ENCODE measurements around the gene PKP4.

The PKP4 gene

DNA sequence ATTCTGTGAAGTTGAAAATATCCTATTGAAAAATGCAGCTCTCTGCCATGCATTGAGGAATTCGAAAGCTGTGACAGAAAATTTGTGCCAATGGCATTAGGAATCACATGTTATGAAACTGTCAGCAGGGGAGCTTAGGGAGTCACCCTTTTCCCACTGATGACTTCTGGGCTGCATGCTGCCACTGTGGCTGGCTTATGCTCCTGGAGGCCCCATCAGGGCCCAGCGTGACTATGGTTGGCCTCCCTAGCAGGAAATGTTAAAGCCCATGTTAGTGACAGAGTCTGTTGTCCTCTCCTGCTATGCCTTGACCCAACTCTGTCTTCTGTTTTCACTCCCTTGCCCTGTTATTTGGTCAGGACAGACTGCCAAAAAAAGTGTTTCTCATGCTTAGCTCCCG lies 198.9 kb downstream of the PKP4 start:
- no peak for DNase-seq

DNA sequence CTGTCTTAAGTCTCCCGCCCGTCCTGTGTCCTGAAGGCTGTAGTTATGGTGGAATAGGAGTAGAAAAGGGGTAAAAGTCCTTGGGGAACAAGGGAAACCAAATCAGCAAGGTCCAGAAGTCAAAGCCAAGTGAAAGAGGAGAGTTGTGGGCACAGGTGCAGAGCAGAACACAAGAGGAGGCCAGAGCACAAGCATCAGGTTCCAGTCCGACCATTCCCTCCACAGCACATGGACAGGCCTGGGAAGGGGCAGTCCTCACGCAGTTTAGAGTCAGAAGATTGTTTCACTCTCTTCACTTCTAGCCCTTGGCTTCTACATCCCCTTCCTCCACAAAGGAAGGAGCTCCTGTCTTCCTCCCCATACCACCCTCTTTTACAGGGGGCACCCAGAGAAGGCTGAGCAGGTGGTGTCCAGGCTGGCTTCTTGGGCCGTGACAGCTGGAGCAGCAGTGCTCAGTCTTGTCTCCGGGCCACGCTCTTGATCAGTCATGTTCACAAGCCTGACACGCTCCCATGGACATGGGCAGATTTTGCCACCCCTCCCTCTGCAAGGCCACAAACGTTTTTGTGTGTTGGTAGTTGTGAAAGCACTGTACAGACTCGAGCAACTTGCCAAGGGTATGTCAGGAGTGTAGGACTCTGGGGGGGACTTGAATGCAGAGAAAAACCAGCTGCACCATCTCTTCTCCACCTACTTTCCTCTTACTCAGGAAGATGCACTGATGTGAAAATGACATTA lies 199.9 kb downstream of the PKP4 start:
- DNase-seq, result no peak

DNA sequence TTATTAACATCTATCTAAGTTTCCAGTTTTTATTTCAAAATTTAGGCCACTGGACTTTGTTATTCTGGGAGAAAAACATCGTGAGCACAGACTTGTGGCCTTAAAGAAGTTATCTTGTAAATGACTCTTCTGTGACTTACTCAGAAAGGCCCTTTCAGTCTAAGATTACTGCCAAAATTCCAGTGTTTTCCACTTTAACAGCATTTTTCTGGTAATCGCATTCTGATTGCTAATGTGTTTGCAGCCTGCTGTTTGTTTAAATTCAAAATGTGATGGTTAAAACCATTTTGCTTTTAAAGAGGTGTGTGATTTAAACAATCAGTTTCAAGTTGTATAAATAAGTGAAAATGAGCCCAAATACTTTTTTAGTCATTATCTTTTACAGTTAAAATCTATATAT lies 201.6 kb downstream of the PKP4 start:
- DNase-seq, result no peak

DNA sequence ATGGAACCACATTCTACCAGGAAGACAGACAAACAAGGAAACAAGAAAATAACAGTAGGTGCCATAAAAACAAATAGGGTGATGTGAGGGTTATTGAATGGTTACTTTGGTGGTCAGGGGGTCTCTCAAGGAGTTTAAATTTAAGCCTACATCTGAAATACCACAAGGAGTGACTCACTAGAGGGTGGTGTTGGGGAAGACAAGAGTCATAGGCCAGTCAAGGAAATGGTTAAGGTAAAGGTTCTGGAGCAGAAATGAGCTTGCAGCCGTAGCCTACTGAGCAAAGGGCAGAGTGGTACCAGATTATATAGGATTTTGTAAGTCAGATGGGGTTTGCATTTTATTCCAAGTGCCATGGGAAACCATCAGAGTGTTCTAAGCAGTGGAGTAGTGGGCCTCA lies 202.7 kb downstream of the PKP4 start:
- no peak for DNase-seq

DNA sequence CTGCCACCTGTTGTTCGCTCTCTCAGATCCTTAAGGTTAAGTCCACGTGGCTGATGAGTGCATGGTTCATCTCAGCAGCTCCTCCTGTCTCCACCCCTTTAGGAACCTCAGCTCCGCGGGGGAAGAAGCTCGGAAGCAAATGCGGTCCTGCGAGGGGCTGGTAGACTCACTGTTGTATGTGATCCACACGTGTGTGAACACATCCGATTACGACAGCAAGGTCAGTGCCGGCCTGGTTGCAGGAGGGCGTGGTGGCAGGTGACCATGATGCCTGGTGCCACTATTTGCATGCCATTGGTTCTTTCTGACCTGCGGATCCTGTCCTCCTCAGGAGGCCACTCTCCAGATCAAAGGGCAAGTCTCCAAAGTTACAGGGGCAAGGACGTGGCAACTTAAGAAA lies 204.5 kb downstream of the PKP4 start:
- DNase-seq, result no peak

DNA sequence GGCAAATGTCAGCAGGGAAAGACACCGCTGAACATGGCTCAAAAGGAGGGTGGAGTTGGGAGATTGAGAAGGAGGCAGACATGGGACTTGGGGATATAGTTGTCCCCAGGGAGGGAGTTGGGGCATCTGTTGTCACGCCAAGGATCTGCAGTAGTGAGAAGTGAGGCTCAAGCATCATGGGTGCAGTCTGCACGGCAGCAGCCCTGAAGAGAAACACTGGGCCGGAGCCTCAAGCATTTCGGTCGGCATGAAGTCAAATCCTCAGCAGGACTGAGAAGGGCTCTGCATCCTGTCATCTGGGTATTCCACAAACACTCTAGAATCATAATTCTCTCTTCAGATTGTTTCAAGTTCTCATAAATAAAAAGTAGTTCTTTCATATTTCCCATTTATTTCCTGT lies 205.7 kb downstream of the PKP4 start:
- no peak for DNase-seq

DNA sequence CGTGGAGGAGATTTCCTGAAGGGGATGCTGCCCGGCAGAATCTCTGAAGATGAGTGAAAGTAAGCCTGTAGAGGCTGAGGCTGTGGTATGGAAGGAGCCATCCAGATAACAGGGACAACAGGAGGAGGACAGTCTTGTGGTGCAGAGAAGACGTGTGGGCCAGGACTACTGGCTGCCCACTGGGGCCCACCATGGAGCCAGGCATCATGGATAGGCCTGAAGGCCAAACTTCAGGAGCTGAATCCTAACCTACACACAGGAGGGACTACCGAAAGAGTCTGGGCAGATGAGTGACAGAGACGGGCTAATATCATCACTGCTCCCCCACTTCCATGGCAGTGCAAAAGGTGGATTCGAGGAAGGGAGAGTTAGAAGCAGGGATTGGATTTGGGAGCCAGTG lies 207.0 kb downstream of the PKP4 start:
- no peak for DNase-seq

DNA sequence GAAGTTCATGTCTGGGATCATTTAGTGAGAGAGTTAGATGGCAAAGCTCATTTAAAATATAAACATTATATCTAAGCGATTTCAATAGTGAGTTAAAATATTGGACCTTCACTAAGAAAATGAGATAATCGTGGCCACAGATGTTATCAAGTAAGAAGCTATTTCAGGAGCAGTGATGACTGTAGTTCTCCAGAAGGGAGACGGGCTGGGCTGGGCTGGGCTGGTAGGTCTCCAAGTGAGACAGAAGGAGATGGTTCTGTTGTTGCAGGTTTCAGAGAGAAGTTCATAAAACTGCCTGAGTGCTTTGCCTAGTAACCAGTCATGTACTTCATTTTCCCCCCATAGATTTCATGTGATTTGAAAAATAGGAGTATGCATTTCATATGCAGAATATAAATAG lies 208.2 kb downstream of the PKP4 start:
- no peak for DNase-seq

DNA sequence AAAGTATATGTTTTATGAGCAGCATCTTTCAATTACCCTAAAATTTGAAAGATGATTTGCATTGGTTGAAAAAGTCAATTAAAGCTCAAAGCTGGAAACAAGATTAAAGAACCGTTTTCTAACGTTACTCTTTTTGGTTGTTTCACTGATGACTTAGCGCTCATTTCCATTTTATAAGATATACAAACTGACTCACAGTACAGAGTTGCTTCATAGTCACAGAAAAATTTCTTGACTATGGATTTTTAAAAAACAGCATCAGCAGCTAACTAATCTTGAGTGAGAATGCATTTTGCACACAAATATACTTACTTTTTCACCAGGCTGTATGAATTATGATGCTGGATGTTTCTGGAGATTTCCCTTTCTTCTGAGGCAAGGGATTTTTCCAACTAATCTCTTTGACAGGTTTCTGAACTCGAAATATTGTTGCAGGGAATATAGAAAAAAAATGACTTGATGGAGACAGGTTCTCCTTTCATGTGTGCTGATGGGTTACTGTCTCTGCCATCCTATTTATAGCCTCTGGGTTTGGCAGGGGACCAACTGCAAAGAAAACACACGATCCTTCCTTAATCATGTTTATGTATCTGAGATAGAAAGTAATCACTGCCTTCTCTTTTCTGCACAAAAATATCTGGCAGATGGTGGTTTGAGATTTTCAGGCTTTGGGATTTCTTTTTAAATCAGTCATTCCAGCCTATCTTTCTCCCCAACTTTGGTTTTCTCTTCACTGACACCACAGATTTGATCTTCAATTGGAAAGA lies 209.0 kb downstream of the PKP4 start:
- DNase-seq, result no peak

DNA sequence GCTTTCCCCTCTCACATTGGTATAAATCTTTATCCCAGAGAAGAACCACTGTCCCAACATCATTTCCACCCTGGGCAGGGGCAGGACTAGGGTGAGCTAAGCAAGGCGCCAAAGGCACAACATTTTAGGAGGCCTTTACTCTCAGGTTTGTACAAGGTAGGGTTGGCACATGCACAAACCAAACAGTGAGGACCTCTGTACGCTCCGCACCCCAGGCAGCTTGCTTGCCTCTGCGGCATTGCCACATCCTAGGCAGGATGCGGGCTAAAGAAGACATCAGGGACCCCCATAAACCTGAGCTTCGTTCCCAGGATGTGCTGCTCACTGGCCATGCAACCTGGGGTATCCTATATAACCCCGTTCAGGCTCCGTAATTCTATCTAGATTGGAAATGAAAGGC lies 210.2 kb downstream of the PKP4 start:
- DNase-seq, result no peak

DNA sequence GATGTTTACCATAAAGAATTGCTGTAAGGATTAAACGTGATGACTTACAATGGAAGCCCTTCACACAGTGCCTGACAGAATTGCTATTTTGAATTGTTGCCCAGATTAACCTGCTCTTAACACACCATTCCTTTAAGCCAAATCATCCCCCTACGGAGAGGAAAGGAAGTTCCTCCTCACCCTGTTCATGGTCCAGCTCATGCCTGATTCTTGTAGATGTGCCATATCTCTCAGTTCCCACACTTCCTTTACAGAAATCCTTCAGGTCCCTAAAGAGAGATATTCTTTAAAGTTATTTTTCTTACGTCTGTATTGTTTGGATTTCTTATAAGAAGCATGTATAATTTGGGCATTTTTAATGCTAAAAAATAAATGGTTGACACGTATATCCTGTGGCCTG lies 210.8 kb downstream of the PKP4 start:
- DNase-seq, result no peak

DNA sequence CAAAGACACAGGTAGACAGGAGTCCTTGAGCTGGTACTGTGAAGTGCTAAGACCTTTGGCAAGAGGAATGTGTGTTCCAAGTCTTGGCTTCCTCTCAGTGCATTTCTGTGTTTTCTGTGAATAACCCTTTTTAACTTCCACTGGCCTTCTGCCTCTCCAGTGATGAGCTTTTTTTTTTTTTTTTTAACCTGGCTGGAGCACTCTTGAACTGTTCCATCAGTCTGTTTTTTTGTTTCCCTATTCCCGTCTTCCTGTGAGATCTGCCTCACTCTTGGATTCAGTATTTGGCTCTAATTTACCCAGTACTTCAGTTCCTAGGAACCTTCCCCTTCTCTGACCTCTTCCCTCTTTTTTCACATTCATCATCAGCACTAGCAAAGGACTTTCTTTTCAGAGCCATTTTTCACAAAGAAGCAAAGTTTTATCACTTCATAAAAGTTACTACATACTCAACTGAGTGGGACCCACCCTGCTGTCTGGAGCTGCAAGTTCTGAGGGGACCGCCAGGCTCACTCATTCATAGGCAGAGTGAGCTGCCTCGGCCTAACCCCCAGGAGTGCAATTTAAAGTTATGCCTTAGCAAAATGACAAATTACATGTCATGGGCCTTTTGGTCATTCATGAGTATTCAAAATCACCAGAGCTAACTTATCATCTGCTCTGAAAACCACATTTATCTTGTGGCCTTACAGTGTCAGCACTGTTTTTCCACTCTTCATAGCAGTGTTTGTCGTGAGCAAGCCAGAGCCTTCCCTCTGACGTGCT lies 211.4 kb downstream of the PKP4 start:
- no peak for DNase-seq

DNA sequence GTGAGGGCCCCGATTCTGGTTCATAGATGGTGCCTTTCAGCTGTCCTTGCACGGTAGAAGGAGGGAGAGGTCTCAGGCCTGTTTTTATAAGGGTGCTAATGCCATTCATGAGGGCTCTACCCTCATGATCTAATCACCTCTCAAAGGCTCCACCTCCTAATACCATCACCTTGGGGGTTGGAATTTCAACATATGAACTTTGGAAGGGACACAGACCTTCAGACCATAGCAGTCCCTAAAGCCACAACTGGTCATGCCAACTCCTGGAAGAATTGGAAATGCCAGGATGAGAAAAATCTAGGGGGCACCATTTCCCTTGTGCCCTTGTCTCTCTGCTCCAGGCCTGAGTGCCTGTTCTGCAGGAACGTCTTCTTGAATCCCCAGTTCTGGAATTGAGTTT lies 213.5 kb downstream of the PKP4 start:
- no peak for DNase-seq

DNA sequence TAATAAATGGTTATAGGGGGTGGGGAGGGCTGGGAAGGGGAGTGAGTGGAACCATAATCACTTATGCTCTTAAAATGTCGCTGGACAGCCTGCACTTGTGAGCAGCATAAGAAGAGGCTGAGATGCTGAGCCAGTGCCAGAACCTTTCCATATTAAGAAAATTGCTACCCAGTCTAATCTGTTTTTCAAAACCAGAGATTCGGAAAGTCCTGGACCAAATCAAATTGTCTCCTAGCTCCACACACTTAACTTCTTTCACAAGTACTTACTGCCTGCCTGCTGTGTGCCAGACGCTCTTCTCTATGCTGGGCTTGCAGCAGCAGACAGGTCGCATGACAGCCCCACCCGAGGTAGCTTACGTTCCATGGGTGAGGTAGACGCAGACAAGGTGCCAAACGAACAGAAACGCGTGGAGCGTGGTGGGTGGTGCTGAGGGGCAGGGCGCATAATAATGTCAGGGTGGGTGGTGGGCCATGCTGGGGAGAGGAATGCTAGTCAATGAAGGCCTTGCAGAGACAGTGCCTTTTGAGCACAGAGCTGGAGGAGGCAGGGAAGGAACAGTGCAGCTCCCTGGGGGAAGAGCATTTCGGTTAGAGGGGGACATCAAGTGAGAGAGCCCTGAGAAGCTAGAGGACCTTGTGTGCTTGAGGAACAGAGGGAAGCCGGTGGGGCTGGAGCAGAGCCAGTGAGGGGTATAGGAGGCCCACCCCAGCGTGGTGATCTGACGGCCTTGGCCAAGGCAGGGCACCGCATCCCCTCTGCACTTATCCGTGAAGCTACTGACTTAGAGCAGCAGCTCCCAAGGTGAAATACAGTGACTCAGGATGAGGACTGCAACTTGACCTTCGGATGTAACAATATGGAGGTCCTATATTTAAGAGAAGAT lies 214.9 kb downstream of the PKP4 start:
- no peak for DNase-seq

DNA sequence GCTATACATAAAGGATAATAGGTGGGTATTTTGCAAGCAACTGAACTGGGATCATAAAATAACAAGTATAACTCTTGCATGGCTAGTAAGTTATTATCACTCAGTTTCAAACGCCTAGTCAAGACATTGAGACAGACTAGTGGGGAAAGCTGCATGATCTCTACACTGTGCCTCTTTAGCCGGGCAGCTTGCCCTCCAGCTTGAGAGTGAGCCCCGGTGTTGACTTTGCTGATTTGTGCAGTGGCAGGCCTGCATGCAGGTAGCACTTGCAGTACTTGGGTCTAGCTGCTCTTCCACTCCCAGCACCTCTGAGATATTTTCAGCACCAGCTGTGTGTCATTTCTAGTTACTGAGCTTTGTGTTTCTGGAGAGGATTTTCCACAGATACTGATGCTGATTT lies 219.5 kb downstream of the PKP4 start:
- no peak for DNase-seq

DNA sequence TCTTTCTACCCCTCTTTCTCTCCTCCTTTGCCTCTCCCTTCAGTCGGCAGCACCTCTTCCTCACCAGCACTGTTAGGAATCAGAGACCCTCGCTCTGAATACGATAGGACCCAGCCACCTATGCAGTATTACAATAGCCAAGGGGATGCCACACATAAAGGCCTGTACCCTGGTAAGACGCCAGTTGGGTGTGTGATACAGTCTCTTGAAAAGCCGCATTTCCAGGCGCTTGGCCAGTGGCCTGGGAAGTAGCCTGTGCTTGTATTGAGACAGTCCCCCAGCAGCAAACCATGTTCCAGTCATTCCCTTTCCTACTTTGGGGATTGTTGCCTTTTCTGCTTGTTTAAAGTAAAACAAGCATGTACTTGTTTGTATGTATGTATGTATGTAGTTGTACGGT lies 219.9 kb downstream of the PKP4 start:
- DNase-seq, result no peak

DNA sequence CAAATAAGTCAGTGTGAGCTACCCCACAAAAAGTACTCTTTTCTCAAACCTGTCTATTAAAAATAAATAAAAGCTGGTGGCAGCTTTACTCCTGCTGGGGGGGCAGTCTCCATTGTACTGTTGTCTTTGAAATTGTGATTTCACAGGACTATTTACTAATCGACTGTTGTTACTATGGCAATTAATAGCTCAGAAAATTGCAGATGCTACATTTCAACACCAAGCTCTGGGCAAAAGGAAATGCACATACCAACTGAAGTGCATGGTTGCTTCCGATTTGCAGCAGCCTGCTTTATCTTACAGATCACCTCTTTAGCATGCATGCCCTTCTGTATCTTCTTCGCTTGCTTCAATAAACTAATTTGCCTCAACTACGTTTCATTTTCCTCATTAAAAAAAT lies 220.8 kb downstream of the PKP4 start:
- DNase-seq, result no peak

DNA sequence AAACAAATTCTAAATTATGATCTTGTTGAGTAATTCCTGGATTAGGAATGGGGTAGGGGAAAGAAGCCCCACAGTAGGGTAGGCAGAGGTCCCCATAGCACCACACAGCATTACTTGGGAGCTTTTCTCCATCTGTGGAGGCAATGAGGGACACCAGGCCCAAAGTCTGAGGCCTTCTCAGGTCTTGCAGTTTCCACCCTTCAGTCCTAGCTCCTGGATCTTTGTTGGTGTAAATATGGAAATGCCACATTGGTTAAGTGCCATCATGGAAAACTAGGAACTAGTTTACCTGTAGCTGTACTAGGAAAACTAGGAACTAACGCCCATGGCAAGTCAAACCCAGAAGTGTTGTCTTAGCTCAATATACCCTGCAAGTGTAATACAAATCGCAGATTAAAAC lies 225.1 kb downstream of the PKP4 start:
- no peak for DNase-seq

DNA sequence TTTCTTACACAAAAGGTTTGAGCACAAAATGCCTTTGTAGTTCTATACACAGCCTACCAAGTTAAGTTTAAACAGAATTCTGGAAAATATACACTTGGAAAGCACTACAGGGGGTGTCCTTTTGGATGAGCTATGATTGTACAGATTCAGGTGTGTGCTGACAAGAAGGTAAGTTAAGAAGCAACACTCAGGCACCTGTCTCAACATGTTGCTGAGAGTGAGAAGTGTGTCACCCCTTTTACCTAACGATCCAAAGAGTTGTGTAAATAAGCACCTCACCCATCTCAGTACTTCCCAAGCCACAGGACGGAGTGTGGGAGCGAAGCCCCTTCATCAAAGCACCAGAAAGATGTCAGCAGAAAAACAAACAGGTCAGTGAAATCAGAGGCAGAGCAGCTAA lies 228.9 kb downstream of the PKP4 start:
- no peak for DNase-seq

DNA sequence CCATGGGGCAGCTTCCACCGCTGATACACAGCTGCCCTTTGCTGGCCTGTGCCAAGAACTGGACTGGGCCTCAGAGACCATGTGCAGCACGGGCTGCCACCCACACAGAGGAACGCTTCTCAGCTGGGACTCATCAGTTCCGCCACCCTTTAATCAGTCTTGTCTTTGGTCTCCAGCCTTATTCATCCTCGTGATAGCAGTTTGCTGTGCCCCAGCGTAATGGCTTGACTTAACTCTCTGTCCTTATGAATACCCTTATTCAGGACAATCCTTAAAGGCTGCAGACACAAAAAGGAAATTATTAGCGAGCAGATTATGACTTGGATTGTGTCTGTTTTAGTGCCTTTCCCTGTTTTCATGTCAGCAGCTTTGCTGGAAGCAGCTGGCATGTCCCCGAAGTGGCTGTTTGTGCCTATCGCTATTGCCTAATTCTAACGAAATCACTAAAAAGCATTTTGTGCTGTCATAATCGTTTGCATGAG lies 229.5 kb downstream of the PKP4 start:
- DNase-seq, result no peak

DNA sequence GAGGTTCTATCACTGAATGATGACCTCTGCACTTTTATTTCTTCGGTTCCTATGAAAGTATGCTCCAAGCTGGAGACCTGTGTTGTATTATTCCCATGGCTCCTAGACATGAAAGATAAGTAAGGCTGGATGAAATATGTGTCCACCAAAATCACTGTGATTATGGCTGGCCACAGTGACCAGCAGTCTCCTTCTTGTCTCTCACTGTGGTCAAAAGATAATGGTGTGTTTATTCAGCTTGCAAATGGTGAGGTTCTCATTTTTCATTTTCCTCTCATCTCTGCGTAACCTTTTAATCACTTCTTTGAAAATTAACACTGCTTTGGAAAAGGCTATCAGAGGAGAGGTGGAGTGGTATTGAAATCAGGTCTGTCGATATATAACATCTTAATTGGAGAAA lies 230.6 kb downstream of the PKP4 start:
- DNase-seq, result no peak

DNA sequence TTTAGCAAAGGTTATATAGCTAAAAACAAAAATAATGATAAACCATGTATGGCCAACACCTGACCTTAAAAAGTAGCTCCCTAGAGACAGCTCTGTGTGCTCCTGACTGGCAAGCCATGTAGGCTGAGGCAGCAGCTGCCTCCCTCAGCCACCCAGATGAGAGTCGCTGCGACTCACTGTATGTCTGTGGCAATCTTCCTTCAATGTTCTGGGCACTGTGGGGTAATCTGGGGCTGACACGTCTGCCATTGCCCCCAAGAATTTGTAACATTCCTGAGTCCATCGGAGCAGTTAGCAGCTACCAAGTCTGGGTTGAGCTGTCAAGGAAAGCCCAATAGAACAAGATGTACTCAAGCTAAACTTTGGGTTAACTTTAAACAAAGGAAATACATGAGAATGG lies 232.0 kb downstream of the PKP4 start:
- no peak for DNase-seq

DNA sequence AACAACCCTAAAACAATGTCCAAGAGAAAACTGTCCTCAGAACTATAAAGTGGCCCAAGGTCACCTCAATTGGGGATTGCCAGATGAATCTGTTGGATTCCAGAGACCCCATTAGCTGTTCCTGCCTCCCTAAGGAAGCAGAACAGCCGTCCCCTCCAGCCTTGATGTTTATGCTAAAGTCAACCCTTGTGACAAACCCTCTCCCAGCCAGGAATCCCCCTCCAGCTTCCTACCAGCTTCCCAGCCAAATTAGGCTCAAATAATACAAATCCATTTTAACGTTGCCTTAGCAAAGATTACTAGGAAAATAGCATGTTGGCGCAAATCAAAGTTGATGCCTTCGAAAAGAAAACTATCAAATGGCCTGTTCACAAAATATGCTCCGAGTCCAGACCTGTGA lies 232.6 kb downstream of the PKP4 start:
- no peak for DNase-seq

All from stimulated activated CD4-positive, alpha-beta T cell treated with anti-CD3 and anti-CD28 coated beads, Interleukin-2, amount 100 ng/mL, for 48 hours (primary cell).